HAP-1 (cell line): ENCODE data around the gene DSG2.
"Not testable (repeated sequence)": the region's sequence is repeated elsewhere in the genome, so short reads cannot be mapped to it uniquely, and the experiment has no call there.

ENCODE experiments used
- DNase-seq, 2 experiments: peaks; one replicate each; pipeline ENCODE4 v3.0.0-alpha.2; 2016 to 2020; ENCODE audit warnings: low spot score in 2 of 2
- H3K27me3 ChIP-seq: fragments of 250-450 bp; sonication (Bioruptor Pico); 2 replicates; pipeline ENCODE4 v1.5.1; 2020; ENCODE audit warnings: low read depth, mild to moderate bottlenecking, moderate library complexity
- H3K36me3 ChIP-seq: fragments of 250-450 bp; sonication (Bioruptor Pico); replicated peaks from 2 replicates; pipeline ENCODE4 v1.5.1; 2020; ENCODE audit warnings: mild to moderate bottlenecking
- H3K4me1 ChIP-seq: fragments of 250-450 bp; sonication (Bioruptor Pico); 2 replicates; pipeline ENCODE4 v1.5.1; 2020; ENCODE audit warnings: mild to moderate bottlenecking
- H3K4me3 ChIP-seq: fragments of 250-450 bp; sonication (Bioruptor Pico); 2 replicates; pipeline ENCODE4 v1.5.1; 2020; ENCODE audit warnings: mild to moderate bottlenecking, moderate library complexity
- H3K9me3 ChIP-seq: fragments of 250-450 bp; sonication (Bioruptor Pico); 2 replicates; pipeline ENCODE4 v1.5.1; 2020; ENCODE audit warnings: mild to moderate bottlenecking, moderate library complexity
- in situ Hi-C: fragments of 300-500 bp; cut with MboI; formaldehyde crosslinking; loops from 3 replicates; pipeline ENCODE4 v1.14.3; 2020; ENCODE audit warnings: low sequenced_read_pairs, inconsistent platforms, mixed read lengths

Gene DSG2

DNA sequence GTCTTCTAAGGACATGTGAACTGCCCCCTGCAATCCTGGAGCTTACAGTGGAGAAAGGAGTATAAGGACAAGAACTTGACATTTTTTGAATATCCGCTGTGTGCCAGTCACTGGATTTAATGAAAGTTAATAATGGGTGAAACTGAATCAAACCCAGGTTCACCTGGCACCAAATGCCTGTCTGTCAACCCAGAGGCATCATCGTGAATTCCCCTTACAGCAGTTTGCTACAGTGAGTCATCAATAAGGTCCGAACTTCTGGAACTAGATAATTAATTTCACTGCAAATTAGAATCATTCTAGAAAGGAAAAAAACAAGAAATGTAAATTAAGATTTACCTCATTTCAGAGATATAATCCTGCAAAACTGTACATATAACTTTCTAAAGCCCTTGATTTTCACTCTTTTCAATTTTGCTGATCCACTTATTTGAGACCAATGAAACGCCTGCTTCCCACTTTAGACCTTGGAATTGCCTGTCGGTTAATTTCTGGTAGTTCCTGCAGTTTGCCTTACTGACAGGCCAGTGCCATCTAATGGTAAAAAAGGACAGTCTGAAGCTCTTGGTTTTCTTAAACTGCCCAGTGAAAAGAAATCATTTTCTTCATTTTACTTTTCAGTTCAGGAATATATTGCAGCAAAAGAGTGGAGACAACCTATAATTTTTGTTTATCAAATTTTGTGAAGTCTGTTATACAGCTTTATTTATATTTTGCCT, 8.2 kb downstream of the DSG2 start:
- Histone ChIP-seq H3K4me1 (no peaks in the 10 kb centered on the region), H3K4me3 (no peak overlapping the region), H3K27me3 (no peaks in the 10 kb centered on the region), H3K9me3 (peaks cover 2% of the 10 kb centered on the region; the same call in 1 of the 2 replicates), H3K36me3 (0 out of 2 replicates have a peak, but pooled peaks cover 4% of the 10 kb centered on the region)
- in situ Hi-C loops, result no loop called here
- no peak for DNase-seq

DNA sequence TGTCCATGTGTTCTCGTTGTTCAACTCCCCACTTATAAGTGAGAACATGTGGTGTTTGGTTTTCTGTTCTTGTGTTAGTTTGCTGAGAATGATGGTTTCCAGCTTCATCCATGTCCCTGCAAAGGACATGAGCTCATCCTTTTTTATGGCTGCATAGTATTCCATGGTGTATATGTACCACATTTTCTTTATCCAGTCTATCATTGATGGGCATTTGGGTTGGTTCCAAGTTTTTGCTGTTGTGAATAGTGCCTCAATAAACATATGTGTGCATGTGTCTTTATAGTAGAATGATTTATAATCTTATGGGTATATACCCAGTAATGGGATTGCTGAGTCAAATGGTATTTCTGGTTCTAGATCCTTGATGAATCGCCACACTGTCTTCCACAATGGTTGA, 9.1 kb downstream of the DSG2 start:
- H3K27me3 ChIP-seq, in situ Hi-C loops, H3K4me1 ChIP-seq, H3K36me3 ChIP-seq, H3K4me3 ChIP-seq, DNase-seq, H3K9me3 ChIP-seq: not testable (repeated sequence)

DNA sequence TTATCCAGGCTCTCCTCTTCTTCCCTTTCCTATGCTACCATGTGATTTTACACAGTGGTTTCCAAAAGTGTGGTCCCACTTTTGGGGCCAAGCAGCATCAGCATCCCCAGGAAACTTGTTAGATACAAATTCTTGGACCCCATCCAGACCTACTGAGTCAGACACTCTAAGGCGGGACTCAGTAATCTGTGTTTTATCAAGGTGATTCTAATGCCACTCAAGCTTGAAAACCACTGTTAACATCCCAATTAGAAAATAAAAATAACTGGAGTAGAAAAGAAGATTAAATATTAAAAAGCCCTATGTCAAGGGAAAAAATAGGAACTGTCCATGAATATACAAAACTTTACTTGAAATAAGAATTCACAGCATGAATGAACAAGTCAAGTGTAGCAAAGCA, 10.8 kb downstream of the DSG2 start:
- H3K36me3 ChIP-seq, result no peaks in the 10 kb centered on the region
- peaks cover 2% of the 10 kb centered on the region; the same call in 1 of the 2 replicates for H3K9me3 ChIP-seq
- DNase-seq, result no peak
- H3K4me3 ChIP-seq, result no peak overlapping the region
- in situ Hi-C loops, result no loop called here
- H3K4me1 ChIP-seq, result no peaks in the 10 kb centered on the region; the same call in 1 of the 2 replicates
- H3K27me3 ChIP-seq, result no peaks in the 10 kb centered on the region

DNA sequence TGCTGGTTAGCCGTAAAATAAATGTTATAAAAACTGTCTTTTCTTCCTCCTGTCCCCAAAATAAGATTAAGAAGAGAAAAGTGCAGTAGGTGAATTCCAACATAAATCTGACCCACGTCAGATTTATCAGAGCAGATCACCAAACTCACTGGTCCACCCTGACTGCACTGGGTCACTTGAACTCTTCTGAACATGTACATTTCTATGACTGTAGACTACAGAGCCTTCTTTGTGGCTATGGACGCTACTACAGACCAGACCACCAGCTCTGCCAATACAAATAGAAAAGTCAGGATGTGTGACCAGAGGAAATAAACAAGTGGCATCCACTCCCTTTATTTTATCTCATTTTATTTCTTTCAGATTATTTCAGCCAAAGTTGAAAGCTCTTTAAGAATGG, 11.6 kb downstream of the DSG2 start:
- H3K27me3 ChIP-seq, result no peaks in the 10 kb centered on the region
- no peak for DNase-seq
- no peaks in the 10 kb centered on the region; the same call in 1 of the 2 replicates for H3K4me1 ChIP-seq
- no peak overlapping the region for H3K4me3 ChIP-seq
- no peaks in the 10 kb centered on the region for H3K36me3 ChIP-seq
- in situ Hi-C loops, result no loop called here
- H3K9me3 ChIP-seq, result peaks cover 2% of the 10 kb centered on the region; the same call in 1 of the 2 replicates

DNA sequence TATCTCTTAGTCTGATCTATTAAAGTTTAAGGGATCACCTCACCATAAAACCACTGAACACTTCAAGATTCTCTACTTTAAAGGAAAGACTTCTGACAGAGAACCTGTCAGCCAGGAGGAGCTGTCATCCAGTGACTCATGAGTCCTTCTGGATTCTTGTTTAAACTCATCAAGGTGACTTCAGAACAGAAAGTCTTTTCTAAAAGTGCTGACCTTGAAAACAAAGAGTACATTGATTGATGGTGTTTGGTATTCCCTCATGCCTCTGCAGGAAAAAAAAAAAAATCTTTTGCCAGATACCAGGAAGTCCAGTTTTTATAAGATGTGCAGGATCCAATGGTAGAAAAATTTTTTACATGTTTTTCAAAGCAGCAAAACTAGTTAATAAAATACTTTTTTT, 12.3 kb downstream of the DSG2 start:
- no peak for DNase-seq
- H3K9me3 ChIP-seq, result peaks cover 2% of the 10 kb centered on the region; the same call in 1 of the 2 replicates
- no peaks in the 10 kb centered on the region for H3K27me3 ChIP-seq
- no peaks in the 10 kb centered on the region for H3K36me3 ChIP-seq
- H3K4me3 ChIP-seq, result no peak overlapping the region
- no peaks in the 10 kb centered on the region; the same call in 1 of the 2 replicates for H3K4me1 ChIP-seq
- in situ Hi-C loops, result no loop called here

DNA sequence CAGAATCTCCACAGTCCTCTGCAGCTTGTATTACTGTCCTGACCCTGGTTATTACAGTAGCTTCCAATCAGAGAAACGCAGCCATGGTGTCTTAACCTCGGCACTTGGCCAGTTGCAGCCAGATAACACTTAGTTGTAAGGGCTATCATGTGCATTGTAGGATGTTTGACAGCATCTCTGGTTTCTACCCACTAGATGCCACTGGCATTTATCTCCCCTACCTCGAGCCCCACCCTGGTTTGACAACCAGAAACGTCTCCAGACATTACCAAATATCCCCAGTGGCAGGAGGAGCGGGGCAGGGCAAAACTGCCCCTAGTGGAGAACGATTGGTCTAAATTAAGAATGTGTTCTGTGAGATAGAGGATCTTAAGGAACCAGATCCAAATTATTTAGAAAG, 13.1 kb downstream of the DSG2 start:
- Histone ChIP-seq H3K4me3 (no peak overlapping the region), H3K4me1 (no peaks in the 10 kb centered on the region; the same call in 1 of the 2 replicates), H3K36me3 (no peaks in the 10 kb centered on the region), H3K9me3 (peaks cover 2% of the 10 kb centered on the region; the same call in 1 of the 2 replicates), H3K27me3 (no peaks in the 10 kb centered on the region)
- no peak for DNase-seq
- in situ Hi-C loops, result no loop called here

DNA sequence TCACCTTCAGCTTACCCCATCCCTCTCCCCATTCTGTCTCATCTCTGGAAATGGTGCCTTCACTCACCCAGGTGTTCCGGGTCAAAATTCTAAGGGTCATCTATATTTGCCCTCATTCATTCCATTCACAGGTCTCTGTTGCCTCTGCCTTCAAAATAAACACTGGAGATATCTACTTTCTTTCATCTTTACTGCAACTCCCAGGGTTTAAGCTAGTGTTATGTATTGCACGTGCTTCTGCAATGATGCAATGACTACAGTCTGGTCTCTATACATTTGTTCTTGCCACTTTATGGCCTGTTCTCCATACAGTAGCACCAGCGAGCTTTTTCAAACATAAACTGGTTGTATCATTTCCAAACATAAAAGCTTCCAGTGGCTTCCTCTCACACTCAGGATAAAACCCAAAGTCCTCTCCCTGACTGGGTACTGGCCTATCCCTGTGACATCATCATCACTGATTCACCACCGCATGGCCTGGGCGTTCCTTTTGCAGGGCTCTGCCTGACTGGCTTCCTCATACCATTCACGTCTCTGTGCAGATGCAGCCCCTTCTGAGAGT, 14.3 kb downstream of the DSG2 start:
- Histone ChIP-seq H3K36me3 (no peaks in the 10 kb centered on the region), H3K9me3 (no peaks in the 10 kb centered on the region; the same call in 1 of the 2 replicates), H3K4me1 (no peaks in the 10 kb centered on the region; the same call in 1 of the 2 replicates), H3K4me3 (no peak overlapping the region), H3K27me3 (no peaks in the 10 kb centered on the region)
- in situ Hi-C loops, result no loop called here
- no peak for DNase-seq

DNA sequence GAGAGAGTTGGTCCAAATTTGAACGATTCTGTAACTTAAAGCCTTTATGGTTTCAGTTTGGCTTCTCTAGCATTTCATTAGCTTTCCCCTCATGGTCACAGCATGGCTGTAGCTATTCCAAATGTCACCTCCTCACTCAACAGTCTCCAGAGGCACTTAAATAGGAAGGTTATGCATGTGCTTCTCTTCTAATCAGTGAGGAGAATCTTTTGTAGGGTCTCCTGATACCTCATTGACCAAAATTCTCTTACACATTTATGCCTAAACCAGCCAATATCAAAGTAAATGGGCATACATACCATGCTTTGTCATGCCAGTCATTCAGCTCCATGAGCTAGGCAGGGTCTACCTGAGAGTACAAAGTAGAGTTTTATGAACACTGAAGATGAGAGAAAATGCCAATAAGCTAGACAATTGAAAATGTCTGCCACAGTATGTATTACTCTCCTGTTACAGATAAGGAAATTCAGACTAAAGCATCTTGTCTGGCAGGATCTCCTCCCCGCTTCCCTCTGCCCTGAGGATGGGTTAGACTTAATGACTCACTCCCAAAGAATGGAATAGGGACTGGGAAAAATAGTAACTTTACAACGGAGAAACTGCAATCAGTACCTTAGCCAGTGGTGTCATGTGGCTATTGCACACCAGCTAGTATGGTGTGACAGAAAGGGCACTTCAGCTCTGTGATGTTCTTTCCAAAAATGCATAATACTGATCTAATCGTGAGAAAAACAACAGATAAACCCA, 15.4 kb downstream of the DSG2 start:
- H3K9me3 ChIP-seq, result no peaks in the 10 kb centered on the region
- no peak overlapping the region for H3K4me3 ChIP-seq
- H3K4me1 ChIP-seq, result no peaks in the 10 kb centered on the region; the same call in 1 of the 2 replicates
- in situ Hi-C loops, result no loop called here
- DNase-seq, result no peak
- no peaks in the 10 kb centered on the region for H3K27me3 ChIP-seq
- H3K36me3 ChIP-seq, result no peaks in the 10 kb centered on the region

DNA sequence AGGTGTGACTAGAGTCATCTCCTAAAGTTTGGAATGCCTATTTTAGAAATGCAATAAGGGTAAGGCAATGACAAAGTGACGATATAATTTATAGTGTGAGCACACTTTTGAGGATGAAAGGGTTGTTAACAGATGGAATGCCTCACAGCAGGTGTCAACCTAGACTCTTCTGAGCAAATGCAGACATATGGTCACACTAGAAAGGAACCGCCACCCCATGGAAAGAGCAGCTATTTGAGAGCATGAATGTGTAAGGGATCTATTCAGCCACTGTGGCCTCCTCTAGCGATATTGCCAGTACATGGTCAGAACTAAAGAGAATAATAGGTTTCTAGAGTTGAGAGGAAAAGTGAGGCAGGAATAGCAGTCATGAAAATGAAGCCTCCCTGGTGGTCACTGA, 18.5 kb downstream of the DSG2 start:
- no peak overlapping the region for H3K4me3 ChIP-seq
- in situ Hi-C loops, result no loop called here
- no peak for DNase-seq
- H3K36me3 ChIP-seq, result peaks cover 20% of the 10 kb centered on the region
- no peaks in the 10 kb centered on the region; the same call in 1 of the 2 replicates for H3K4me1 ChIP-seq
- no peaks in the 10 kb centered on the region for H3K27me3 ChIP-seq
- H3K9me3 ChIP-seq, result no peaks in the 10 kb centered on the region

DNA sequence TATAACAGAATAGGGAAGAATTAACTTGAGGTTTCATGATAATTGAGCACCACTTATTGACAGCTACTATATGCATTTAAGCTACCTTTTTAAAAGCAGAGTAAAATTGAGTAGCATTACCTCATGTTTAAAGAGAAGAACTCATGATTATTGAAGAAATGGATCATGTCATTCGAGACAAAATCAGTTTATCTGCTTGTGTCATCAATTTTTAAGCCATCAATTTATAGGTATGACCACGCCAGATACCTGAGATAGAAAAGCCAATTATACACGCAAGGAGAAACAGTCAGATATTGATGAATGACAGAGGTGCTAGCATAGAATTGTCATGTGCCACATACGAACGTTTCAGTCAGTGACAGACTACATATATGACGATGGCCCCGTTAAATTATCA, 28.4 kb downstream of the DSG2 start:
- H3K4me1 ChIP-seq, result no peaks in the 10 kb centered on the region
- H3K4me3 ChIP-seq, result no peak overlapping the region
- H3K27me3 ChIP-seq, result no peaks in the 10 kb centered on the region
- no peak for DNase-seq
- in situ Hi-C loops, result no loop called here
- peaks cover 63% of the 10 kb centered on the region for H3K36me3 ChIP-seq
- no peaks in the 10 kb centered on the region for H3K9me3 ChIP-seq

DNA sequence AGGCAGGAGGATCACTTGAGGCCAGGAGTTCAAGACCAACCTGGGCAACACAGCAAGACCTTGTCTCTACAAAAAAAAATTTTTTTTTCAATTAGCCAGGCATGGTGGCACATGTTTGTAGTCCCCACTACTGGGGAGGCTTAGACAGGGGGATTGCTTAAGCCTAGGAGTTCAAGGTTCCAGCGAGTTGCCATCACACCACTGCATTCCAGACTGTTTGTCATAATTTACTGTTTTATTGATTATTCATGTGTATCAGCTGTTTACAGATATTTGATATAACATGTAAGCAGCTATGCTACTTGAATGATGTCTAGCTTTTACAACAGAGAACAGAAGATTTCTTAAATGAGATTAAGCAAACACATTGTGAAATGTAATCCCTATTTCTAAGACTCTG, 35.3 kb downstream of the DSG2 start:
- in situ Hi-C loops, result no loop called here
- no peaks in the 10 kb centered on the region for H3K27me3 ChIP-seq
- peaks cover 25% of the 10 kb centered on the region for H3K36me3 ChIP-seq
- DNase-seq, result no peak
- no peaks in the 10 kb centered on the region for H3K9me3 ChIP-seq
- H3K4me3 ChIP-seq, result no peak overlapping the region
- H3K4me1 ChIP-seq, result no peaks in the 10 kb centered on the region

DNA sequence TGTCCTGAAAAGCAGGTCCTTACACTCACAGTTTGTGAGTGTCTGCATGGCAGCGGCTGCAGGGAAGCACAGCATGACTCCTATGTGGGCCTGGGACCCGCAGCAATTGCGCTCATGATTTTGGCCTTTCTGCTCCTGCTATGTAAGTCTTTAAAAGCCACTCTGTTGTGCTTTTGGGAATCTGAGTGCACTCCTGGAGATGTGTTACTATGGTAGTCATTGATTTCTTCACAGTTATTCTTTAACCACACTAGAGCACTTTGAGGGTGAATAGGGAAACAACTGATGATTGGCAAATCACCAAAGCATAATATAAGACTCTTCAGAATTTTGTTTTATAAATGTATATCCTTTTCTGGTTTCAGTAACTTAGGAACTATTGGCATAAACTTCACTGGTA, 40.9 kb downstream of the DSG2 start:
- DNase-seq, result no peak
- Histone ChIP-seq H3K4me1 (no peaks in the 10 kb centered on the region), H3K9me3 (no peaks in the 10 kb centered on the region), H3K27me3 (no peaks in the 10 kb centered on the region), H3K4me3 (no peak overlapping the region), H3K36me3 (peaks cover 59% of the 10 kb centered on the region)
- in situ Hi-C loops, result no loop called here

DNA sequence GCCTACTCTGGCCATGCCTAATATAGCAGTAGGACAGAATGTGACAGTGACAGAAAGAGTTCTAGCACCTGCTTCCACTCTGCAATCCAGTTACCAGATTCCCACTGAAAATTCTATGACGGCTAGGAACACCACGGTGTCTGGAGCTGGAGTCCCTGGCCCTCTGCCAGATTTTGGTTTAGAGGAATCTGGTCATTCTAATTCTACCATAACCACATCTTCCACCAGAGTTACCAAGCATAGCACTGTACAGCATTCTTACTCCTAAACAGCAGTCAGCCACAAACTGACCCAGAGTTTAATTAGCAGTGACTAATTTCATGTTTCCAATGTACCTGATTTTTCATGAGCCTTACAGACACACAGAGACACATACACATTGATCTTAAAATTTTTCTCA, 48.5 kb downstream of the DSG2 start:
- H3K36me3 ChIP-seq, result peaks cover 39% of the 10 kb centered on the region

DNA sequence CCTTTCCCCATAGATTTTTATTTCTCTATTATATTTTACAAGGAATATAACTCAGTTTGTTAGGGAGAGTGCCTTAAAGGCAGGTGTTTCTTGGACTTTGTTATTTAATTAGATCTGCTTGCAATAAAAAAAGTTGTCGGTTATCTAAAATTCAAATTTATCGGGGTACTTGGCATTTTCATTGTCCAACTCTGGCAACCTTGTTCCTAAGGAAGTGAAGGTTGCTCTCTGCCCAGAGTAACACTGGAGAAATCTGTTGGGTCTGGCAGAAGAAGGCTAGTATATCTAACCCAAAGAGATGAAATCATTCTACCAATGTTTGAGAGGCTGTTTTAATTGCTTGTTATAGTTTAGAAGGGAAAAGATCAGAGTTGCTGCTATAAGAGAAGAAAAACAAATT, 50.9 kb downstream of the DSG2 start:
- in situ Hi-C loops, result no loop called here
- H3K27me3 ChIP-seq, result peaks cover 2% of the 10 kb centered on the region; the same call in 1 of the 2 replicates

More for the DNA sequence above, 48.5 kb downstream of the DSG2 start:
- in situ Hi-C loops, result no loop called here
- no peaks in the 10 kb centered on the region for H3K27me3 ChIP-seq
- peaks cover 16% of the 10 kb centered on the region for H3K4me1 ChIP-seq
- H3K4me3 ChIP-seq, result no peak overlapping the region
- no peaks in the 10 kb centered on the region for H3K9me3 ChIP-seq
- DNase-seq, result no peak

More for the DNA sequence above, 50.9 kb downstream of the DSG2 start:
- H3K9me3 ChIP-seq, result no peaks in the 10 kb centered on the region
- peaks cover 16% of the 10 kb centered on the region for H3K4me1 ChIP-seq
- no peak for DNase-seq
- H3K4me3 ChIP-seq, result no peak overlapping the region
- peaks cover 21% of the 10 kb centered on the region for H3K36me3 ChIP-seq
